NCI-H524 treated with DMSO at 0.1 percent for 48 hours (cell line): ENCODE results near the gene CSTPP1.

ENCODE experiments used
- DNase-seq: peaks from one replicate; lab custom pipeline; 2025; lab: John Stamatoyannopoulos, UW

The CSTPP1 gene

DNA sequence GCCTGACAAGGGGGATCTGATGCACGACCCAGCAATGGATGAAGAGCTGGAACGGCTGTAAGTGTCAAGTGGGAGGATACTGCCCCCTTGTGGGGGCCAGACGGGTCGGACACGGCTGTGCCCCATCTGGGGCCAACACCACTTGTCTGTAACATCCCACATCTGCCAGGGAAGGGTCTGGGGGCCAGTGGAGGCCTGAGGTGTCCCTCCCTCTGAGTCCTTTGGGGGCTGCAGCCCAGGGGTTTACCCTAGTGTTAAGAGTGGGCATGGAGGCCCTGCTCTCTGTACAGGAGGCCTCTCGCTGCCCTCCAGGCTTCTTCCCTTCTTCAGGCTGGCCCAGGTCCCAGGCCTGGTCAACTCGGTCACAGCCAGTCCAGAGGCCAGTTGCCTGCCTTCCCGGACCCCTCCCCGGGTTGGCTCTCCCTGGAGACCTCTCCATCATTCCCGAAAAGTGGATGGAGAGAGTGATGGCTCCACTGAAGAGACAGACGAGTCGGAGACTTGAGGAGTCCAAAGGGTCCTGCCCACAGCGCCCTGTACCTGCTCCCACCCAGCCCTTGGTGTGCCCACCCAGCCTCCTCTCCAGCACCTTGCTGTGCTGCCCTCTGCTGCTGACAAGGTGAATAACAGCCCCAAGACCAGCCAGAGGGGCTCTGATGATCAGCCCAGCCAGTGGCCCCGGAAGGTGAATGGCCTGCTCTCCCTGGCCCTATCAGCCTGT, 224.7 kb downstream of the CSTPP1 start:
- peak; percentile 8 for DNase-seq

DNA sequence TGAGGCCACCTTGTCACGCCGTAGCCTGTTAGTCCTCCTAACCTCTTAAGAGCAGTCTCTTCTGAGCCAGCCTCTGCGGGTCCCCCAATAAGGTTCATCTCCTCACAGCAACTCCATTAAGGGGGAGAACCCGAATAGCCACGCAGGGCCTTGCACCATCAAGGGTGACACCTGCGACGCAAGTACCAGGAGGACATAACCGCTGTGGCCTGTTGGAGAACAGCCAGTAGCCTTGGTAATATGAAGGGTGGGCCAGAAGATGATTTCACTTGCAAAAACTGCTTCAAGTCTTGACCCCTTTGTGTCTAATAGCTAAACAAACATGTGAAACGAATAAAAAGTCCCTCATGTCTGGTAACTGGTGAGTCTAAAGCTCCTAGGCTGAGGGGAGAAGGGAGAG, 225.3 kb downstream of the CSTPP1 start:
- DNase-seq, result no peak

DNA sequence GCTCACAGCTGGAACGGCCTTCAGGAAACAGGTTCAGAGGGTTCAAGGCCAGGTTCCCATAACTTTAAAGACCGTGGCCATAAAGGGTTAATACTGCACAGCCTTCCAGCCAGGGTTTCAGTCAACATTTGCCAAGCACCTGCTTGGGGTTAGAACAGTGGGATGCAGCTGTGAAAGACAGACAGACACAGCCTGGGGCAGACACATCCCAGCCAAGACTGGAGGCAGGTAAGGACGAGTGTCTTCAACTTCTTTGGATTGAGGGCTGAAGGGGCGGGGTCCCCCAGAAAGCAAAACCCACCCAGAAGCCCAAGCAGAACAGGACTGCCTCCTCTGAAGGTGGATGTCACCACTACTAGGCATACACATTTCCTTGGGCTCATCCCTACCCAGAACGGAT, 225.9 kb downstream of the CSTPP1 start:
- DNase-seq, result no peak

DNA sequence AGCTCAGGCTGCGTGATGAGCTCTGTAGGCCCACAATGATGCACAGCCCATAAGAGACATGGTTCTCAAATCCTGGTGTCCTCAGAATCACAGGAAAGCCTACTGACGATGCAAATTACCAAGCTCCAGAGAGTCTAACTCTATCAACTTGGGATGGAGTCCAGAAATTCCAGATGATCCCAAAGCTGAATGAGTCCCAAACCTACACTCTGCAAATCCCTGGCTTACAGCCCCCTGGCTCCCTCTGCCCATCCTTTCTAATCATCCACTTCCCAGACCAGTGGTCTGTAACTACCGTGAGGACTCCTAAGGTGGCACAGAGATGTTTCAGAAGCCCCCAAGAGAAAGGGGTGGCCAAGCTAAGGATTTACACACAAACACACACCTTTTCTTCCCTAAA, 226.6 kb downstream of the CSTPP1 start:
- DNase-seq, result no peak

DNA sequence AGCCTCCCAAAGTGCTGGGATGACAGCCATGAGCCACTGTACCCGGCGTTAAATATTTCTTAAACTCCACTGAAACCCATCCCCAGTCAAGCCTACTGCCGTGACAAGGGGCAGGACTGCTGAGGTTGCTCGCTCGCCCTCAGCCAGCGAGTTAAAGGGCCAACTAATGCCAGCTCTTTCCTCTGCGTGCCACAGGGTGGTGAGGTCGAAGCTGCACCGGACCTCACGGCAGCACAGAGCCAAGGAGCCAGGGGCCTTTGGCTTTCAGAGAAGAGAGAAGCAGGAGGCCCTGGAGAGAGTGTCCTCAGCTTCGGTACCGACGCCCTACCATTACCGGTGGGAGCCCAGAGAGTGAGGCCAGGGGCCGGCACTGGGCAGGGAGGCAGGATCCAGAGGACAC, 227.3 kb downstream of the CSTPP1 start:
- DNase-seq, result no peak

DNA sequence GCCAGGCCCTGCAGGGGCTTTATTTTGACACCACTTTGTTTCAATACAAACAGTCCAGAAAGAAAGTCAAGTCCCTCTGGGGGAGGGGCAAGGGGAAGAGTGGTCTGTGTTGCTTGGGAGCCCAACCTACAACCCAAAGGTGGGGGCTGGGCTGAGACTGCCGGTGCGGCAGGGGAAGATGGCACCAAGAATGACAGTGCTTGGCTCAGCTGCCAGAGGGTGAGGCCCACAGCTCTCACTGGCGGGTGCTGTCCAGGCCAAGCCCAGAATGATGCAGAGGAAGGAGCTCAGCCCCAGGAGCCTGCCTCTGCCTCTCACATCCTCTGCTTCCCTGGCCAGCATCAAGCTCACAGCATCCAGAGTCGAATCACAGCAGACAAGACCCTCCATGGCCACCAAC, 227.8 kb downstream of the CSTPP1 start:
- no peak for DNase-seq

DNA sequence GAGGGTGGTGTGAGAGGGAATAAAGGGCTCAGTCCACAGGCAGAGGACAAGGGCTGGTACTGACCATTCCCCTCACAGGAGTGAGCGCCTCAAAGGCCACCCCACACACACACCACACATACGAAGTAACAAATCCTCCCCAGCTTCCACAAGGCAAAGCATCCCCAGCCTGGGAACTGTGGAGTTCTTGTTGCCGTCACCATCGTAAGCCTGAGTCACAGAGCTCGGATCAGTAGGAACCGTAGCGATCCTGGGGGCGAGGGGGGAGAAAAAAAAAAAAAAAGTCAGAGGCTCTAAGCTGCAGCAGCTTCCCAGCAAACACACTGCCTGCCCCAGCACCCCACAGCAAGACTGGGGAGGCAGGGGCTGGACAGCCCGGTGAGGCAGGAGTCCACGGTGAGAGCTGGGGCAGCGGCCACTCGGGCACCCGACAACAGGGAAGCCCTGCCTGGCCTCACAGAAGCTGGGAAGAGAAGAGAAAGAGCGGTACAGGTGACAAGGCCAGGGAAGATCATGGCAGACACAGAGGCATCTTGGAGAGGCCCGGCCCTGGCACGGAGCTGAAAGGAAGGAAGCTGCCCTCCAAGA, 228.8 kb downstream of the CSTPP1 start:
- no peak for DNase-seq

DNA sequence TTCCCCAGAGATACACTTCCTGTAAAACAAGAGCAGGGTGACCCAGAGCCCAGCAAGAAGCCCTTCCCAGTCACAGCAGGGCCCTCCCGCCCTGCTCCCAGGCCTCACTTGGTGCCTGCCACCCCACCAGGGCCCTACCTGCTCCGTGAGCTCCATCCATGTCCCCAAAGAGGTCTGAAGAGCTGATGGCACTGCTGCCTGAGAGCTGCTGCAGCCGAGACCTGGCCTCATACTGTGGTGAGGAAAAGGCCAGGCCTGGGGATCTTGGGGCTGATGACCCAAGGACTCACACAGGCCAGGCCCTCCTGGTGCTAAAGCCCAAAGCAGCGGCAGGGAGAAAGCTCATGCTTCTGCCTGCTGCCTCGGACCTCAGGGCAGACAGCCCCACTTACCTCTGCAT, 229.8 kb downstream of the CSTPP1 start:
- no peak for DNase-seq

DNA sequence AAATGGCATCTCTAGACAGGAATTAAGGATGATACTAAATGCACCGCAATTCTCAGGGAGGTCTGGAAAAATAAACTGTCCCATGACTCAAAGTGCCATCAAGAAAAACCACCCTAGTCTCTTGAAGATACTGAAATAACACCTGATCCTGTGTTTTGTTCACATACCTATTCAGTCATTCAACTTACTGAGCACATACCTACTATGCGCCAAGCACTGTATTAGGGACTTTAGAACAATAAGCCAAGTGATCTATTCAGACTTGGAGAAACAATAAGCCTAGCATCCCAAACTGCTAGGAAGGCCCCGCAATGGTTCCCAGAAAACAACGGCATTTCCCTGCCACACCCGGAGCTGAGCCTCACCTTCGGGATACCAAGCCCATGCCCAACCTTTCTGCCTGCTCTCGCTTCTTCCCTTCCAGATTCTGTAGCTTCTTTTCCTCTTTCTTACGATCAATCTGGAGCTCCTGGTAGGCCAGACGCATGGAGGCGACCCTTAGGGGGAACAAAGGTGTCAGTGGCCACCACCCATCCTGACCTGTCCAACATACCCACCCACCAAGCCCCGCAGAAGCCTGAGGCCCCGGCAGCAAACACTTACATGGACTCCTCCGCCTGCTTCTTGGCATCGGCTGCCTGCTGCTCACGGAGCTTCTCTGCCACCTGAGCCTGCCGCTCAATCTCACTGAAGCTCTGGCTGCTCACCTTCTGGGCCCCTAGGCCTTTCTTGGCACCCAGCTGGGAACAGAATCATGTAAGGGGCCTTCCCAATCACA, 234.7 kb downstream of the CSTPP1 start:
- DNase-seq, result no peak

DNA sequence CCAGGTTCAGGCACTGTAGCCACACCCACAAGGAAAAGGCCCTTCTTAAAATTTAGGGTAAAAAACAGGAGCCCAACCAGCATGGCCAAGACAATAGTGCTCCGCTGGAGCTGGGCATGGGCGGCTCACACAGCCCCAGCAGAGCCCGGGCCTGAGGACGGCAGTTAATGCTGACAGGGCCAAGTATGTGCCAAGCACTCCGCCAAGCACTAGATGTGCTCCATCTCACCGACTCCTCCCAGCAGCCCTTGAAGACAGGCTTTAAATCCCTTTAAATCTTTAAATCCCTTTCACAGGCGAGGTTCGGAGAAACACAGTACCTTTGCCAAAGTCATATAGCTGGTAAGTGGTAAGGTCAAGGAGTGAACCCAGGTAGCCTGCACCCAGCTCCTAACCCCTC, 235.3 kb downstream of the CSTPP1 start:
- no peak for DNase-seq

DNA sequence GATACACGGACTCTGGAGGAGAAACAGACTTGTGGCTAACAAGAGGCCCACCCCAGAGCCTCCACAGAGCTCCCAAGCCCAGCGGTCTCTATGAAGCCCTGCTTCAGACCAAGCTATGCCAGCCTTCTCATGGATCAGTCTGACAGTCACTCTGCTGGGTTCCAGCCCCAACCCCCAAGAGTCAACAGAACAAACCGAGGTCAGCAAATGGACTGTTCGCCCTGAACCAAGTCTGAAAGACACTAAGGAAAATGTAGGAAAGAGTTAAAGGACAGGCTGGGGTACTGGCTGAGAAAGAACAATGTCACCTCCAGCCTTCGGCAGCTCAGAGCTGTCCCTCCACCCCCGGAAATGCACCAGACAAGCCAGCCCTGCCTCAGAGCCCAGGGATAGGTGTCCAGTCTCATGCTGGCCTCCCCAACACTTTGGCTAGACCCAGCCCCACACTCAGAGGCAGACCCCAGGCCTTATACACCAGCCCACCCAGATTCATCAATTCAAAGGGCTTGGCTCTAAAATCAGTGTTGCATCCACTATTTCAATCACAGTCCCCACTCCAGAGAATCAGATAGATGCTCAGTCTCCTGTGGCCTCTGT, 236.3 kb downstream of the CSTPP1 start:
- DNase-seq, result no peak

DNA sequence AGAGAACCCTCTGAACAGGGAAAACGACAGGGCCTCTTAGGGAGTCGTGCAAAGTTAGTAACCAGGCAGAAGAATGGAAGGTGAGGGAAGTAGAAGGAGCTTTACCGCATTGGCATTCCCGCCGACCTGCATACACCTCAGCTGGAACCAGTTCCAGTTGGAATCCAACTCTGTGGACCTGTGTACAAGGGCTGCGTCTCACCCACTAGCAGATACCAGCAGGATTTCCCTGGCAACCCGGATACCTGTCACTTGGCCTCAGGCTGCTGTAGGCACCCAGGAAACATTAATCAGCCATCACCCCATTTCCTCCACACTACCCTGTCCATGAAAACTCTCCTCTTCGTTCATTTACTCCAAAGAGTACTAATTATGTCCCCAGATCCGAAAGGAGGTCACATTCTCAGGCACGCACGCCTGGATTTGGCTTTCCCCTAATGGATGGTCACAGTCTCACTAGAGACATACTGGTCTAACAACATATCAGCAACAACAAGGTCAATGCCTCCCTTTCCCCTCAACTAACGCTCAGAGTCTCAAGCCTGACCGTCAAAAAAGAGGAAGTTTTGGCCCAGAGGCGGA, 239.3 kb downstream of the CSTPP1 start:
- no peak for DNase-seq

DNA sequence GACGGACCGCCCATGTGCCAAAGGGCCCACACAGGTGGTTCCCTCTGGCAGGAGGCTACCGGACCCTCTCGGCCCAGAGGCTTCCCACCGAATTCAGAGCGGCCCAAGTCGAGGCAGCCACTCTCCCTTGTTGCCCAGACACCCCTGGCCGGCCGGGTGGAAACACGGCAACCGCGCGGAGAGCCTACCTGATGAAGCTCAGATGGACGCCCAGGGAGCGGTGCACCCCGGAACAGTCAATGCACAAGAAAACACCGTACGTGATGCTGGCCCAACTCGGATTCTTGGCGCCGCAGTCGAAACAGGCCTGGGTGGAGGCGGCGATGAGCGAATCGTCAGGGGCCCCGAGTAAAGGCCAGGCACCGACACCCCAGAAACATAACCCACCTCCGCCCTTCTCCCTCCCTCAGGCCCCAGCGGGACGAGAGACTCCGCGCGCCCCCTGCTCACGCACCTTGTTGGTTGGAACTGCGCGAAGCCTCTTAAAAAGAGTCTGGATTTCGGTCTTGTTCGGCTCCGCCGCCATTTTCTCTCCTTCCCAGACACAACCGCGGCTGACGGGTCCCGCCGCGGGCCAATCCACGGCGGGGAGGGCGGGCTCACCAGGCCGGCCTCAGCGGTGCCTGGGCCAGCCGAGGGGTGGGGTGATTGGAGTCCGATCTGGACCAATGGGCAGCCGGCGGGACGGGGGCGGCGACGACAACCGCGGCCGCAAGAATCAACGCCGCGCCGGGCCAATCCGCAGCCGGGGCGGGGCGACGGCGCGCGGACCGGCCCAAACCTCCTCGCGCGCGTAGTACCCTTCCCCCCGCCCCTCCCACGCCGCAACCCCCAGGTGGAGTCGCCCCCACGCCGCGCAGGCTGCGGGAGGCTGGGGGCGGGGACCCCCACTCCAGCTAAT, 240.0 kb downstream of the CSTPP1 start, which contains the start of gene ARFGAP2:
Gene ARFGAP2, minus strand, starts transcription at position 552 of the 901 bp plus-strand sequence. Its CDS starts 26 bp downstream, at position 526.
- DNase-seq, result peak; percentile 37

DNA sequence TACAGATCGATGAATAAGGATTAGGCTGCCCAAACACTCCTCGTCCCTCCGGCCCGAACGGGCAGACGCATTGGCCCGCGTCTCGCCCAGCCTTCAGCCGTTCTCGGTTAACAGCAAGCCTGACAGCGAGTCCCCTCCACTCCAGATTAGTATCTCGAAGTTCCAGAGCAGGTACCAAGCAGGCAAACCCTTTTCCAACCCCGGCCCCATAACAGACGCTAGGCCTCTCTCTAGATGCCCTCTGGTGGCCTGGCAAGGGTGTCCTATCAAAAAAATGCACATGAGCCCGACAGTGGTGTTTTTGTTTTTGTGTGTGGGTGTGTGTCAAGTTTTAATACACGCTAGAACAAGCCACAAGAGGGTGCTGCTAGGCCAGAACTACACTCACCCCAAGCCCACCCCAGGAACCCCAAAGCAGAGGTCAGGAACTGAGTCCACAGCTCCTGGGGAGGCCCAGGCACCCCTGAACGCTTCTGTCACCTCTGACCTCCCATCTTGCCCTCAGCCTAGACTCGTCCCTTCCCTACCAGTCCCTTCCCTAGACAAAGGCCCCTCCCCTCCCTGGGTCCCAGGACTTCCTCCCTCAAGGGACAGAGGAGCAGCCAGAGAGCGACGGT, 240.8 kb downstream of the CSTPP1 start:
- DNase-seq, result peak; percentile 4

DNA sequence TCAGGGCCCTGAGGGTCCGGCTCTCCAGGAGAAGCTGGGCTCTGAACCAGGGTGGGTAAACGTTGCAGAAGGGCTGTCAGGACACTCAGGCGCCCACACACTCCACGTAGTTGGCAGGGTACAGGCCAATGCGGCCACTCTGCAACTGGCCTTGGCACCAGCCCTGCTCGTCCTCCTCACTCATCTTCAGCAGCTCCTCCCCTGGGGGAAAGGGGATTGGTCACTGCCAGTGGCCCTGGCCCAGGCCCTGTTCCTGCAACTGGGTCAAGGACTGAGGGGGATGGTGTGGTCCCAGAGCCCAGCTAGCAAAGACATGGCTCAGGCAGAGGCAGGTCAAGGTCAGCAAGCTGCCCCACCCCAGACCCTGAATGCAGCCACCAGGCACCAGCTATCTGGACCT, 241.3 kb downstream of the CSTPP1 start:
- no peak for DNase-seq

DNA sequence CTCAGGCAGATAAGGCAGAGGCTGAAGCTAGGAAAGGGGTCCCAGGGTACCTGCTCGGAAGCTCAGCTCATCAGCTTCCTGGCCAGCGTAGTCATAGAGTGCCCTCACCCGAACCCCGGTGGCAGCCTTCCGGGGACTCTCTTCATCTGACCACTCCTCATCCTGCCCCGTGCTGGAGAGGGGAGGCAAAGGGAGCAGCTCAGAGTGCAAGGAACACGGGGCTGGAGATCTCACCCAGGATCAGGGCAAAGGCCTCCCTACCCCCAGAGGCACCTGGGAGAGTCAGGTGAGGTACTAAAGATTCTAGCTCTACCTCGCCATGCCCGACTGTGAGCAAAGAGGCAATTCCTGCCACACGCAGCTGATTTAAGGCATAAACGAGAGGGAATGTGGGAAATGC, 241.8 kb downstream of the CSTPP1 start:
- DNase-seq, result no peak

DNA sequence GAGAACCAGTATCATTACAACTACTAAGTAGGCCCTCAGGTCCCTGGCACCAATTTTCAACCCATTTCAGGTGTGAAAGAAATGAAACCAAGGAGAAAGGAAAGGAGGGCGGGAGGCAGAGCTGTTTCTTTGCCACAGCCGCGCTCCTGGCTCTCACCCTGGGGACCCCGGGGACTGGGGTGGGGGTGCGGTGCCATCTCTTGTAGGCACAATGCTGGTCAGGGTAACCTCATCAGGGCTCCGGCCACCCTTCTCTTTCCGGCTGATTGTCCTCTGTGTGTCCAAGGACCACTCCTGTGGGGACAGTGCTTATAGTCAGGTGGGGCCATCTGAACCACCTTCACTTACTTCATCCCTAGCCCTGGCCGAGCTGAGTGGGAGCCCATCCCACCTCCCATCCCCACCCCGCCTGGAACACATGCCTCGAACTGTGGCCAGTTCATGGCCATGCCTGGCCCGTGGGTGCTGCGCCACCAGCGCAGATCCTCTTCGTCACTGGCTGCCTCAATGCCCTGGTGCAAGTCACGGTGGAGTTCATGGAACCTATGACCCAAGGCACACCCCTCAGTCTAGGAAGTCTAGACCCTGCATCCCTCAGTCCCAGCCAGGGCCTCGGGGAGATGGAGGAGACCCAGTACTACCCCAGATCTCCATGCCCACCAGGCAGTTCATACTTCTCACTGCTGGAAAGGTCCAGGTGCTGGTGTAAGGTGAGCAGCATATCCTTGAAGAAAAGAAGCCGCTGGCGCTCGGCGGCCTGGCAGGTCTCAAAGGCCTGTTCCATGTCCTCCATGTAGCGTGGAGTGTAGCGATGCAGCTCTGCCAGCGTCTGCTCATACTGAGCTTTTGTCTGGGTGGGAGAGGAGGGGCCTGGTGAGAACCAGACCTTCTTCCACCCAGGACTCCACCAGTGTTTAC, 242.4 kb downstream of the CSTPP1 start:
- DNase-seq, result no peak

DNA sequence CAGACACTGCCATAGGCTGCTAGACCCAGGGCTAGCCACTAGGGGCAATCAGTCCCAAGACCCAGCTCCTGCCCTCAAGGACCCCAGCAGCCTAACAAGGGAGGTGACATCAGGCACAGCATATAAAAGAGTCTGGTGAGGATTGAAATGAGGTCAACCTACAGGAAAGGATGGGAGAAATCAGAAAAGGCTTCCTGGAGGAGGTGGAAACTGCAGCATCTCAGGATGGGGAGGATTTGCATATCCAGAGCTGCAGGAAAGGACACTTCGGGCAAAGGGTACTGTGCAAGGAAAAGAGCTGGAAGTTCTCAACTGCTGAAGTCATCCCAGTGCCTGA, 243.1 kb downstream of the CSTPP1 start:
- DNase-seq, result no peak

DNA sequence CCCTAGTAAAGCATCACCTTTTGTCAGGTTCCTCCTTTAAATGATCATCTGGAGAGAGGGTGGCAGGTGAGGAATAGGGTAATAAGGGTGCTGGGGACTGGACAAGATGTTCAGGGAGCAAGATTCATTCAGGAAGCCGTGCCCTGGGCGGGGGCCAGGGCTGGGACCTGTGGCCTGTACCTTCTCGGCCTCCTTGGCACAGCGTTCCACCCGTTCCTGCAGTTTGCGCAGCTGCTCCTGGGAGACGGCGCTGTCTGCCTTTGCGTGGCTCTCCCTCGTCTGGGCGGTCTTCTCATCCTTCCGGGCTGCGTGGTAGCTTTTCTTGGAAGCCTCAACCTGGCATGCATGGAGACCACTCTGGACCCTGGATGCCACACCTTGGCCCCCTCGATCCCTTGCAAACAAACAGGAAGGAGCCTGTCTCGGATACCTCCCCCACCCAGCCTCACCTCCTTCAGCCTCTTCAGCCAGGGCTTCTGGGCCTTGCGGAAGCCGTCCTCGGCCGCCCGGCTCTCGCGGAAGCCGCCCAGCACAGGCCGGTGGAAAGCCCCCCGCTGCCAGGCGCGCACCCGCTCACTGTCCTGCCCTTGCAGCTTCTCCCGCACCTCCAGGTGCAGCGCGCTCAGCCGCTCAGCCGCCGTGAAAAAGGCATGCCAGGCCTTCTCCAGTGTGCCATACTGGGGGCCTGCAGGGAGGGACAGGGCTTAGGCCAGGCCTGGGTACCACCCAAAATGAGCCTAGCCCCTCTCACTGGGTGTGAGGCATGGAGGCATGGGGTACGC, 243.6 kb downstream of the CSTPP1 start:
- no peak for DNase-seq
